HEK293 (cell line): ENCODE measurements around the gene ZC3H4.

Experiments
- GFI1B ChIP-seq: fragments of 450-650 bp; formaldehyde crosslinking; IDR thresholded peaks from 2 replicates; pipeline ENCODE4 v1.5.1; 2016; ENCODE audit warnings: missing biosample characterization, missing genetic modification characterization
- HOXD13 ChIP-seq: sonication (generic); formaldehyde crosslinking; IDR thresholded peaks from 2 replicates; pipeline ENCODE4 v1.8.0; 2022; ENCODE audit warnings: missing genetic modification reagents, borderline replicate concordance
- KLF9 ChIP-seq: fragments of 450-650 bp; formaldehyde crosslinking; IDR thresholded peaks from 2 replicates; pipeline ENCODE4 v1.5.1; 2016; ENCODE audit warnings: missing biosample characterization, missing genetic modification characterization, low read depth
- PRDM1 ChIP-seq: fragments of 450-650 bp; formaldehyde crosslinking; IDR thresholded peaks from 2 replicates; pipeline ENCODE4; 2016; ENCODE audit warnings: missing biosample characterization, missing genetic modification characterization
- PRDM2 ChIP-seq: fragments of 450-650 bp; formaldehyde crosslinking; IDR thresholded peaks from 2 replicates; pipeline ENCODE4 v1.5.1; 2016; ENCODE audit warnings: missing biosample characterization, missing genetic modification characterization, borderline replicate concordance
- WT1 ChIP-seq: fragments of 450-650 bp; formaldehyde crosslinking; IDR thresholded peaks from 2 replicates; pipeline ENCODE4 v1.5.1; 2016; ENCODE audit warnings: missing biosample characterization, missing genetic modification characterization
- ZBTB48 ChIP-seq: fragments of 450-650 bp; formaldehyde crosslinking; IDR thresholded peaks from 2 replicates; pipeline ENCODE4 v1.5.1; 2016; ENCODE audit warnings: missing biosample characterization, missing genetic modification characterization
- ZNF138 ChIP-seq: fragments of 450-650 bp; formaldehyde crosslinking; IDR thresholded peaks from 2 replicates; pipeline ENCODE4 v1.5.1; 2016; ENCODE audit warnings: missing biosample characterization, missing genetic modification characterization, borderline replicate concordance
- ZNF169 ChIP-seq: fragments of 450-650 bp; formaldehyde crosslinking; IDR thresholded peaks from 2 replicates; pipeline ENCODE4 v1.5.1; 2016; ENCODE audit warnings: missing biosample characterization, missing genetic modification characterization
- ZNF274 ChIP-seq, 2 experiments: fragments of 200-500 bp in 1 of 2; fragments of 450-650 bp in 1 of 2; sonication (Bioruptor generic) in 1 of 2; formaldehyde crosslinking in 1 of 2; IDR thresholded peaks; 2 replicates each; pipeline versions ENCODE4 v1.5.1 to v1.6.1; 2014 to 2016; ENCODE audit warnings: borderline replicate concordance in 1 of 2, inconsistent platforms in 1 of 2, low read length in 1 of 2, missing biosample characterization in 1 of 2, missing genetic modification characterization in 1 of 2
- ZNF394 ChIP-seq: fragments of 450-650 bp; formaldehyde crosslinking; IDR thresholded peaks from 2 replicates; pipeline ENCODE4 v1.5.1; 2016; ENCODE audit warnings: missing biosample characterization, missing genetic modification characterization, mild to moderate bottlenecking, moderate library complexity, borderline replicate concordance
- ZNF544 ChIP-seq: fragments of 450-650 bp; formaldehyde crosslinking; IDR thresholded peaks from 2 replicates; pipeline ENCODE4 v1.5.0; 2017; ENCODE audit warnings: missing biosample characterization, missing genetic modification characterization
- ZNF561 ChIP-seq: fragments of 450-650 bp; IDR thresholded peaks from 2 replicates; pipeline ENCODE4 v1.5.1; 2018; ENCODE audit warnings: missing biosample characterization, missing genetic modification characterization, borderline replicate concordance
- ZNF596 ChIP-seq: fragments of 450-650 bp; IDR thresholded peaks from 2 replicates; pipeline ENCODE4 v1.5.0; 2018; ENCODE audit warnings: missing biosample characterization, mild to moderate bottlenecking, missing genetic modification characterization, moderate library complexity
- ZNF626 ChIP-seq: fragments of 450-650 bp; sonication (Bioruptor Pico); formaldehyde crosslinking; IDR thresholded peaks from 2 replicates; pipeline ENCODE4 v1.5.1; 2018; ENCODE audit warnings: missing biosample characterization, missing genetic modification characterization, inconsistent platforms
- ZNF645 ChIP-seq: fragments of 450-650 bp; formaldehyde crosslinking; IDR thresholded peaks from 2 replicates; pipeline ENCODE4; 2016; ENCODE audit warnings: missing biosample characterization, missing genetic modification characterization
- ZNF654 ChIP-seq: fragments of 450-650 bp; formaldehyde crosslinking; IDR thresholded peaks from 2 replicates; pipeline ENCODE4 v1.5.1; 2016; ENCODE audit warnings: low read depth, missing biosample characterization, missing genetic modification characterization
- ZNF76 ChIP-seq: fragments of 450-650 bp; formaldehyde crosslinking; IDR thresholded peaks from 2 replicates; pipeline ENCODE4; 2016; ENCODE audit warnings: low read depth, missing biosample characterization, missing genetic modification characterization, borderline replicate concordance
- ZNF792 ChIP-seq: fragments of 450-650 bp; formaldehyde crosslinking; IDR thresholded peaks from 2 replicates; pipeline ENCODE4 v1.5.1; 2016; ENCODE audit warnings: missing biosample characterization, missing genetic modification characterization
- ZNF830 ChIP-seq: fragments of 450-650 bp; IDR thresholded peaks from 2 replicates; pipeline ENCODE4 v1.5.0; 2018; ENCODE audit warnings: missing biosample characterization, missing genetic modification characterization, low read depth, mild to moderate bottlenecking, moderate library complexity
- ZSCAN18 ChIP-seq: fragments of 450-650 bp; formaldehyde crosslinking; IDR thresholded peaks from 2 replicates; pipeline ENCODE4 v1.5.1; 2016; ENCODE audit warnings: missing biosample characterization, missing genetic modification characterization
- TF ChIP-seq, protein P1 (sequence below): fragments of 450-650 bp; formaldehyde crosslinking; IDR thresholded peaks from 2 replicates; pipeline ENCODE4 v1.5.1; 2016; ENCODE audit warnings: missing biosample characterization, missing genetic modification characterization
- TF ChIP-seq, protein P2 (sequence below): fragments of 450-650 bp; formaldehyde crosslinking; IDR thresholded peaks from 2 replicates; pipeline ENCODE4 v1.5.0; 2017; ENCODE audit warnings: missing biosample characterization, missing genetic modification characterization, borderline replicate concordance

ZC3H4 gene

DNA sequence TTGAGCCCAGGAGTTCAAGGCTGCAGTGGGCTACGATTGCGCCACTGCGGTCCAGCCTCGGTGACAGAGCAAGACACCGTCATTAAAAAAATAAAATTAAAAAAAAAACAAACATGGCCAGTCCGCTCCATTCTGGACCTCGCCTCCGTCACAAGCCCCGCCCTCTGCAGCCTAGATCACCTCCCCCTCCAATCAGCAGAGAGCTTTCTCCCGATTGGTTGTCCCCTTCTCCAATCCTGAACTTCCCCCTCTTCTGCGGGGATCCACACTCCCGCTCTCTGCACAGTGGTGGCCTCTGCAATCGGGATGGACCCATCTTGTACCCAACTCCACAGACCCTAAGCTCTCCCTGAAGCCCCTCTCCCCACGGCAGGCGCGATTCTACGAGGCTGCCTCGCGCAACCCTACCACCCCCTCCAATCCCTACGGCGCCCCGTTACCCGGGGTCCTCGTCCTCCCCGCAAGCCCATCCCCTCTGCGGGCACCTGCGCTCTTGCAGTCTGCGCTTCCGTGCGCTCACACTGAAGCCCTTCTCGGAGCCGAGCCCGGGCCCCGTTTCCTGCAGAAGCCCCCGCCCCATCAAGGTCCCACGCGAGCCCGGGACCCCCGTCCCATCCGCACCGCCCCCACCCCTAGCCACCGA, 65.7 kb downstream of the ZC3H4 start (continued):
- TF ChIP-seq PRDM2 (tag by site-specific recombination) (no peak), ZSCAN18 (tag by site-specific recombination) (no peak), ZNF544 (tag by site-specific recombination) (no peak), ZNF654 (tag by site-specific recombination) (no peak), ZBTB48 (tag by site-specific recombination) (peak; percentile 85), ZNF830 (tag by site-specific recombination) (no peak), ZNF792 (tag by site-specific recombination) (0 out of 2 replicates have a peak, but pooled peaks have one; percentile 31), ZNF138 (tag by site-specific recombination) (no peak), ZNF626 (no peak), ZNF169 (tag by site-specific recombination) (0 out of 2 replicates have a peak, but pooled peaks have one; percentile 13), GFI1B (tag by site-specific recombination) (0 out of 2 replicates have a peak, but pooled peaks have one; percentile 36), ZNF561 (no peak), ZNF596 (tag by site-specific recombination) (no peak), WT1 (tag by site-specific recombination) (0 out of 2 replicates have a peak, but pooled peaks have one; percentile 21), ZNF76 (tag by site-specific recombination) (peak; percentile 11; the same call in 1 of the 2 replicates), HOXD13 (CRISPR knock-in tag) (no peak), PRDM1 (tag by site-specific recombination) (no peak), ZNF645 (tag by site-specific recombination) (no peak), ZNF394 (tag by site-specific recombination) (0 out of 2 replicates have a peak, but pooled peaks have one; percentile 13), ZNF274 (IDR thresholded peaks at IDR 0.05; ENCODE audit: low read length) (no peak), ZNF274 (tag by site-specific recombination; IDR thresholded peaks at IDR 0.05; ENCODE audit: borderline replicate concordance) (no peak), KLF9 (tag by site-specific recombination) (peak; percentile 53)
- TF ChIP-seq, protein P1, sequence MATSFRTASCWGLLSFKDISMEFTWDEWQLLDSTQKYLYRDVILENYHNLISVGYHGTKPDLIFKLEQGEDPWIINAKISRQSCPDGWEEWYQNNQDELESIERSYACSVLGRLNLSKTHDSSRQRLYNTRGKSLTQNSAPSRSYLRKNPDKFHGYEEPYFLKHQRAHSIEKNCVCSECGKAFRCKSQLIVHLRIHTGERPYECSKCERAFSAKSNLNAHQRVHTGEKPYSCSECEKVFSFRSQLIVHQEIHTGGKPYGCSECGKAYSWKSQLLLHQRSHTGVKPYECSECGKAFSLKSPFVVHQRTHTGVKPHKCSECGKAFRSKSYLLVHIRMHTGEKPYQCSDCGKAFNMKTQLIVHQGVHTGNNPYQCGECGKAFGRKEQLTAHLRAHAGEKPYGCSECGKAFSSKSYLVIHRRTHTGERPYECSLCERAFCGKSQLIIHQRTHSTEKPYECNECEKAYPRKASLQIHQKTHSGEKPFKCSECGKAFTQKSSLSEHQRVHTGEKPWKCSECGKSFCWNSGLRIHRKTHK (tag by site-specific recombination), result no peak
- TF ChIP-seq, protein P2, sequence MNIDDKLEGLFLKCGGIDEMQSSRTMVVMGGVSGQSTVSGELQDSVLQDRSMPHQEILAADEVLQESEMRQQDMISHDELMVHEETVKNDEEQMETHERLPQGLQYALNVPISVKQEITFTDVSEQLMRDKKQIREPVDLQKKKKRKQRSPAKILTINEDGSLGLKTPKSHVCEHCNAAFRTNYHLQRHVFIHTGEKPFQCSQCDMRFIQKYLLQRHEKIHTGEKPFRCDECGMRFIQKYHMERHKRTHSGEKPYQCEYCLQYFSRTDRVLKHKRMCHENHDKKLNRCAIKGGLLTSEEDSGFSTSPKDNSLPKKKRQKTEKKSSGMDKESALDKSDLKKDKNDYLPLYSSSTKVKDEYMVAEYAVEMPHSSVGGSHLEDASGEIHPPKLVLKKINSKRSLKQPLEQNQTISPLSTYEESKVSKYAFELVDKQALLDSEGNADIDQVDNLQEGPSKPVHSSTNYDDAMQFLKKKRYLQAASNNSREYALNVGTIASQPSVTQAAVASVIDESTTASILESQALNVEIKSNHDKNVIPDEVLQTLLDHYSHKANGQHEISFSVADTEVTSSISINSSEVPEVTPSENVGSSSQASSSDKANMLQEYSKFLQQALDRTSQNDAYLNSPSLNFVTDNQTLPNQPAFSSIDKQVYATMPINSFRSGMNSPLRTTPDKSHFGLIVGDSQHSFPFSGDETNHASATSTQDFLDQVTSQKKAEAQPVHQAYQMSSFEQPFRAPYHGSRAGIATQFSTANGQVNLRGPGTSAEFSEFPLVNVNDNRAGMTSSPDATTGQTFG (tag by site-specific recombination), result no peak
